Measurements from ENCODE around the gene SHISA7.

GRCh38 chr19:55479045-55479444 is 35.9 kb upstream of the SHISA7 start:
- TF ChIP-seq CTCF (conservative IDR thresholded peaks at IDR 0.05; ENCODE audit: low read length) (no peak), EZH2phosphoT487 (IDR thresholded peaks at IDR 0.05; ENCODE audit: borderline replicate concordance) (no peak)
